Measurements from ENCODE around the gene NFIX. TPM values are rescaled to one million over a fixed set of nuclear protein-coding genes. Genes with fewer than 3 reads are reported as not detected.

The NFIX gene
- total RNA-seq, 1 experiment from 2014 or later, result 13.9 TPM

- DNase-seq (ENCODE audit: low read depth), result no peak
Measured at GRCh38 chr19:13102666-13103580, 107.6 kb downstream of the NFIX start, which contains the start of gene LYL1. TSS of gene LYL1 (minus strand) at chr19:13102858. CDS start at chr19:13101171, 1,687 bp downstream.

GRCh38 chr19:13103581-13104359 lies 108.5 kb downstream of the NFIX start:
- DNase-seq (ENCODE audit: low read depth), result no peak

GRCh38 chr19:13104360-13104847 lies 109.1 kb downstream of the NFIX start:
- no peak for DNase-seq (ENCODE audit: low read depth)

- DNase-seq (ENCODE audit: low read depth), result no peak
Measured at GRCh38 chr19:13104848-13105711, 109.8 kb downstream of the NFIX start.

GRCh38 chr19:13109361-13110098 lies 114.3 kb downstream of the NFIX start:
- no peak for DNase-seq (ENCODE audit: low read depth)

GRCh38 chr19:13110099-13110610 lies 114.9 kb downstream of the NFIX start:
- no peak for DNase-seq (ENCODE audit: low read depth)

GRCh38 chr19:13112555-13112954 lies 117.3 kb downstream of the NFIX start:
- no peak for DNase-seq (ENCODE audit: low read depth)

GRCh38 chr19:13115936-13116281 lies 120.6 kb downstream of the NFIX start:
- no peak for DNase-seq (ENCODE audit: low read depth)

GRCh38 chr19:13116282-13117175 lies 121.3 kb downstream of the NFIX start, which contains the start of gene TRMT1:
TSS of gene TRMT1 (minus strand) at chr19:13116740. CDS start at chr19:13116399, 341 bp downstream.
- peak; percentile 93 for DNase-seq (ENCODE audit: low read depth)

GRCh38 chr19:13117176-13117771 lies 122.0 kb downstream of the NFIX start:
- DNase-seq (ENCODE audit: low read depth), result no peak

GRCh38 chr19:13117772-13118423 lies 122.6 kb downstream of the NFIX start, which contains the start of gene NACC1:
TSS of gene NACC1 (plus strand) at chr19:13118264. CDS start at chr19:13135208, 16,944 bp downstream.
- peak; percentile 86 for DNase-seq (ENCODE audit: low read depth)

- no peak for DNase-seq (ENCODE audit: low read depth)
Measured at GRCh38 chr19:13118424-13119193, 123.3 kb downstream of the NFIX start.

- no peak for DNase-seq (ENCODE audit: low read depth)
Measured at GRCh38 chr19:13119627-13120026, 124.4 kb downstream of the NFIX start.

GRCh38 chr19:13120031-13120430 lies 124.8 kb downstream of the NFIX start:
- DNase-seq (ENCODE audit: low read depth), result no peak

- DNase-seq (ENCODE audit: low read depth), result no peak
Measured at GRCh38 chr19:13120817-13121216, 125.5 kb downstream of the NFIX start.

GRCh38 chr19:13121551-13122274 lies 126.4 kb downstream of the NFIX start:
- DNase-seq (ENCODE audit: low read depth), result no peak
